ENCODE results near the gene SH3D19. TPM values are rescaled to one million over a fixed set of nuclear protein-coding genes. Genes with fewer than 3 reads are reported as not detected.

The SH3D19 gene
- total and polyA plus RNA-seq, 12 donors: 32.4 to 175 (median 116) TPM

- peak in 1 of 8 donors; percentile 28 for ATAC-seq
- peak overlapping the region in 7 of 10 donors; percentile 10 to 48 (median 42) for H3K4me3 ChIP-seq
- peak overlapping the region; percentile 37 to 79 (median 66) for H3K27ac ChIP-seq
- 67 to 73% methylated on average over 6 of the region's 6 CpGs for WGBS, 2 donors
- H3K27me3 ChIP-seq: no peaks in the 10 kb centered on the region
- no peak for DNase-seq
- TF ChIP-seq, protein P1, sequence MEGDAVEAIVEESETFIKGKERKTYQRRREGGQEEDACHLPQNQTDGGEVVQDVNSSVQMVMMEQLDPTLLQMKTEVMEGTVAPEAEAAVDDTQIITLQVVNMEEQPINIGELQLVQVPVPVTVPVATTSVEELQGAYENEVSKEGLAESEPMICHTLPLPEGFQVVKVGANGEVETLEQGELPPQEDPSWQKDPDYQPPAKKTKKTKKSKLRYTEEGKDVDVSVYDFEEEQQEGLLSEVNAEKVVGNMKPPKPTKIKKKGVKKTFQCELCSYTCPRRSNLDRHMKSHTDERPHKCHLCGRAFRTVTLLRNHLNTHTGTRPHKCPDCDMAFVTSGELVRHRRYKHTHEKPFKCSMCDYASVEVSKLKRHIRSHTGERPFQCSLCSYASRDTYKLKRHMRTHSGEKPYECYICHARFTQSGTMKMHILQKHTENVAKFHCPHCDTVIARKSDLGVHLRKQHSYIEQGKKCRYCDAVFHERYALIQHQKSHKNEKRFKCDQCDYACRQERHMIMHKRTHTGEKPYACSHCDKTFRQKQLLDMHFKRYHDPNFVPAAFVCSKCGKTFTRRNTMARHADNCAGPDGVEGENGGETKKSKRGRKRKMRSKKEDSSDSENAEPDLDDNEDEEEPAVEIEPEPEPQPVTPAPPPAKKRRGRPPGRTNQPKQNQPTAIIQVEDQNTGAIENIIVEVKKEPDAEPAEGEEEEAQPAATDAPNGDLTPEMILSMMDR (IDR thresholded peaks at IDR 0.05): no peak
- H3K9me3 ChIP-seq: no peaks in the 10 kb centered on the region
- intact Hi-C loops (cut with DNase I): loop anchor here in 1 of 10 donors (5.0 kb wide), 1 partner anchor 61 kb away; no protein-coding TSS in a partner anchor
- peaks cover 3 to 61% (median 40%) of the 10 kb centered on the region in 9 donors for H3K4me1 ChIP-seq
- H3K36me3 ChIP-seq: peaks cover 0 to 3% (median 0%) of the 10 kb centered on the region in 9 donors
Measured at GRCh38 chr4:151228189-151229119, 97.0 kb downstream of the SH3D19 start.

DNA sequence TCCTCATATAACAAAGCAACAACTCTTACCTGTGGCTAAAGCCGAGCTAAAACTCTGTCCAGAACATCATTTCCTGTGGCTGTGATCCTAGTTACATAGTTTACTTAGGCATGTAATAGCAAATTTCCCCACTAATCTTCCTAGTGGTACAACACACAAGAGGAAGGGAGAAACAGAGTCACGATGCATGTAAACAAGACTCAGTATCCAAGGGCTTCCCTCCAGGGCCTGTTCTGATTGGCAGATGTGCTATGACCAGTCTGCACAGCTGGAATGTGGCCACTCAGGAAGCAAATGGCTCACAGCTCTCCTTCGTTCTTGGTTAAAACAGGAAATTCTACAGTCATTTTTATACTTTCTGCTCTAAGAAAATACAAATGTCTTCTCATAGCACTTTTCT, 97.7 kb downstream of the SH3D19 start:
- 23 to 36% methylated on average over 3 of the region's 3 CpGs for WGBS, 2 donors
- Histone ChIP-seq H3K27me3 (no peaks in the 10 kb centered on the region), H3K36me3 (peaks cover 0 to 3% (median 0%) of the 10 kb centered on the region in 9 donors), H3K27ac (peak overlapping the region; percentile 37 to 79 (median 66)), H3K9me3 (no peaks in the 10 kb centered on the region), H3K4me1 (peaks cover 3 to 59% (median 38%) of the 10 kb centered on the region in 9 donors), H3K4me3 (peak overlapping the region in 9 of 10 donors; percentile 1 to 48 (median 41))
- TF ChIP-seq, protein P1 (IDR thresholded peaks at IDR 0.05): no peak
- peak; percentile 72 to 90 (median 88) for ATAC-seq
- DNase-seq: peak; percentile 32 to 69
- intact Hi-C loops (cut with DNase I): loop anchor here in 1 of 10 donors (5.0 kb wide), 1 partner anchor 60 kb away; no protein-coding TSS in a partner anchor

- Histone ChIP-seq H3K4me1 (peaks cover 3 to 54% (median 36%) of the 10 kb centered on the region in 9 donors), H3K27me3 (no peaks in the 10 kb centered on the region), H3K27ac (peak overlapping the region; percentile 37 to 79 (median 66)), H3K36me3 (peaks cover 0 to 3% (median 0%) of the 10 kb centered on the region in 9 donors), H3K4me3 (peak overlapping the region in 8 of 10 donors; percentile 4 to 48 (median 42)), H3K9me3 (no peaks in the 10 kb centered on the region)
- TF ChIP-seq, protein P1 (IDR thresholded peaks at IDR 0.05): no peak
- intact Hi-C loops (cut with DNase I): loop anchor here in 1 of 10 donors (5.0 kb wide), 1 partner anchor 60 kb away; no protein-coding TSS in a partner anchor
- 63 to 73% methylated on average over 1 of the region's 1 CpG for WGBS, 2 donors
- no peak for ATAC-seq
- DNase-seq: no peak
Measured at GRCh38 chr4:151227172-151227571, 98.2 kb downstream of the SH3D19 start.

Data from heart right ventricle (tissue), 16 donors.